HepG2 (cell line): ENCODE measurements around the gene GINS3. TPM values are rescaled to one million over a fixed set of nuclear protein-coding genes. Genes with fewer than 3 reads are reported as not detected.

Source experiments
- ATAC-seq: fragments of 200-7000 bp; cut with Tn5 transposase; 3 replicates; pipeline ENCODE4 v1.9.1; 2020; ENCODE audit warnings: mild to moderate bottlenecking, moderate library complexity
- BruUV-seq: library from RNA; stranded (reverse); fragments of 400-500 nt; replicated peaks from 2 replicates; lab custom pipeline; 2021; lab: Mats Ljungman, UMichigan
- CTCF ChIA-PET: fragments of 300-600 bp; formaldehyde crosslinking; extraction: SDS; loops from one replicate; lab custom pipeline; 2021; ENCODE audit warnings: low total read pairs, inconsistent platforms, low intra/inter-chr PET ratio; lab: Yijun Ruan, JAX
- POLR2A ChIA-PET: fragments of 350-600 bp; sonication (Branson Sonifier 250); formaldehyde crosslinking; loops from one replicate; lab custom pipeline; 2020; ENCODE audit warnings: antibody characterized with exemption, inconsistent platforms; lab: Yijun Ruan, JAX
- DNase-seq: peaks from one replicate; pipeline ENCODE4 v3.0.0-alpha.2; 2015; ENCODE audit warnings: low spot score
- FAIRE-seq: peaks from 3 replicates; lab custom pipeline; 2011; peaks lifted over from hg19 to GRCh38; lab: Jason Lieb, UNC
- H2AFZ ChIP-seq: one replicate; pipeline ENCODE4 v1.6.1; 2011; ENCODE audit warnings: low read length, inconsistent platforms
- H3K27ac ChIP-seq: fragments of 300-600 bp; 3 replicates; pipeline ENCODE4 v1.8.0; 2011; ENCODE audit warnings: mixed run types, mild to moderate bottlenecking, mixed read lengths, low read length, inconsistent platforms; ENCODE audit not compliant: insufficient read depth; ENCODE audit errors: extremely low read length
- H3K27me3 ChIP-seq, 2 experiments: fragments of 200-600 bp in 1 of 2; 2 replicates in 1 of 2; 3 replicates in 1 of 2; pipeline versions ENCODE4 v1.6.0 to v1.8.0; 2011; ENCODE audit warnings: low read length in 2 of 2, mild to moderate bottlenecking in 2 of 2, moderate library complexity in 2 of 2, inconsistent platforms in 1 of 2; ENCODE audit not compliant: insufficient read depth in 2 of 2, control insufficient read depth in 1 of 2
- H3K36me3 ChIP-seq, 2 experiments: fragments of 200-600 bp in 1 of 2; replicated peaks in 1 of 2; 2 replicates in 1 of 2; 3 replicates in 1 of 2; pipeline versions ENCODE4 v1.5.1 to v1.8.0; 2011; ENCODE audit warnings: low read length in 2 of 2, inconsistent platforms in 1 of 2; ENCODE audit not compliant: insufficient read depth in 2 of 2, control insufficient read depth in 1 of 2
- H3K4me1 ChIP-seq: 2 replicates; pipeline ENCODE4 v1.5.1; 2012; ENCODE audit warnings: low read length, inconsistent platforms; ENCODE audit not compliant: insufficient read depth
- H3K4me2 ChIP-seq: 2 replicates; pipeline ENCODE4 v1.6.0; 2011; ENCODE audit warnings: low read depth, low read length, inconsistent platforms
- H3K4me3 ChIP-seq, 3 experiments: fragments of 200-600 bp in 1 of 3; sonication (generic), shearing (Covaris generic) in 1 of 3; replicated peaks in 1 of 3; 2 replicates each; pipeline ENCODE4 v1.5.1; 2011 to 2016; ENCODE audit warnings: low read length in 3 of 3, inconsistent platforms in 2 of 3, low read depth in 2 of 3, mild to moderate bottlenecking in 2 of 3, control low read depth in 1 of 3, mixed read lengths in 1 of 3; ENCODE audit not compliant: insufficient read depth in 1 of 3
- H3K79me2 ChIP-seq: one replicate; pipeline ENCODE4 v1.6.1; 2011; ENCODE audit warnings: low read length, inconsistent platforms; ENCODE audit not compliant: insufficient read depth
- H3K9ac ChIP-seq: 2 replicates; pipeline ENCODE4 v1.6.0; 2011; ENCODE audit warnings: mild to moderate bottlenecking, low read depth, low read length, inconsistent platforms; ENCODE audit not compliant: insufficient read depth
- H3K9me3 ChIP-seq: 2 replicates; pipeline ENCODE4 v1.5.1; 2012; ENCODE audit warnings: mild to moderate bottlenecking, low read length
- H4K20me1 ChIP-seq: 2 replicates; pipeline ENCODE4 v1.6.0; 2011; ENCODE audit warnings: inconsistent platforms, mild to moderate bottlenecking, low read length, moderate library complexity; ENCODE audit not compliant: insufficient read depth
- BRCA1 ChIP-seq: sonication (generic); formaldehyde crosslinking; IDR thresholded peaks from 2 replicates; pipeline ENCODE4 v1.4.0; 2020; ENCODE audit warnings: missing genetic modification reagents
- CBX5 ChIP-seq: sonication (generic); formaldehyde crosslinking; IDR thresholded peaks from 2 replicates; pipeline ENCODE4 v1.4.0; 2020; ENCODE audit warnings: missing genetic modification reagents, borderline replicate concordance
- ETS1 ChIP-seq: sonication (generic); formaldehyde crosslinking; IDR thresholded peaks from 2 replicates; pipeline ENCODE4 v1.4.0; 2020; ENCODE audit warnings: missing genetic modification reagents
- ETV5 ChIP-seq: IDR thresholded peaks from 2 replicates; pipeline ENCODE4 v1.6.1; 2018; ENCODE audit warnings: missing biosample characterization, missing genetic modification reagents, inconsistent platforms, borderline replicate concordance
- KMT2B ChIP-seq: IDR thresholded peaks from 2 replicates; pipeline ENCODE4 v1.6.1; 2016; ENCODE audit warnings: missing genetic modification reagents, missing compliant biosample characterization
- MED13 ChIP-seq: sonication (generic); formaldehyde crosslinking; IDR thresholded peaks from 2 replicates; pipeline ENCODE4 v1.5.0; 2020; ENCODE audit warnings: missing genetic modification reagents
- MLLT10 ChIP-seq: sonication (generic); formaldehyde crosslinking; IDR thresholded peaks from 2 replicates; pipeline ENCODE4 v1.4.0; 2020; ENCODE audit warnings: missing genetic modification reagents
- THYN1 ChIP-seq: sonication (generic); formaldehyde crosslinking; IDR thresholded peaks from 2 replicates; pipeline ENCODE4 v1.8.1; 2023; ENCODE audit warnings: low read depth, mild to moderate bottlenecking, moderate library complexity, missing genetic modification reagents, borderline replicate concordance
- ZNF225 ChIP-seq: sonication (generic); formaldehyde crosslinking; IDR thresholded peaks from 2 replicates; pipeline ENCODE4 v1.4.0; 2020; ENCODE audit warnings: mild to moderate bottlenecking, missing genetic modification reagents
- ZNF44 ChIP-seq: sonication (generic); formaldehyde crosslinking; IDR thresholded peaks from 2 replicates; pipeline ENCODE4 v1.5.1; 2020; ENCODE audit warnings: mild to moderate bottlenecking, missing genetic modification reagents
- ZNF747 ChIP-seq: sonication (generic); formaldehyde crosslinking; IDR thresholded peaks from 2 replicates; pipeline ENCODE4 v1.8.1; 2023; ENCODE audit warnings: missing genetic modification reagents, mild to moderate bottlenecking, borderline replicate concordance
- ZNF766 ChIP-seq: sonication (generic); formaldehyde crosslinking; IDR thresholded peaks from 2 replicates; pipeline ENCODE4 v1.5.0; 2020; ENCODE audit warnings: missing genetic modification reagents, borderline replicate concordance
- WGBS: methylation state at CpG from one replicate; pipeline ENCODE4 v1.1.6; 2017; ENCODE audit warnings: low lambda C conversion rate; 5-methylcytosine and 5-hydroxymethylcytosine counted together
- in situ Hi-C: cut with HindIII; loops from 2 replicates; pipeline ENCODE4 v1.10.0; 2017; ENCODE audit warnings: low pct_unique_long_range_greater_than_20kb; ENCODE audit not compliant: extremely low pct_ligation_motif_present
- intact Hi-C: fragments of 100-400 bp; cut with micrococcal nuclease; formaldehyde crosslinking; loops from one replicate; pipeline ENCODE4 v1.10.0; 2022; ENCODE audit not compliant: unreplicated experiment
- polyA plus RNA-seq, 8 experiments: library from polyadenylated mRNA; depleted of rRNA in 3 of 8; stranded (reverse) in 7 of 8; unstranded in 1 of 8; fragments of >200 nt; fragmentation: Illumina TruSeq in 4 of 8; extraction: Trizol in 4 of 8; gene quantifications; 2 replicates each; pipeline versions ENCODE4 v1.2.1 to v1.2.3, GENCODE V29; 2011 to 2016; ENCODE audit warnings: low read depth in 4 of 8, missing spikeins in 1 of 8, mixed read lengths in 1 of 8; ENCODE audit not compliant: insufficient read depth in 1 of 8
- total RNA-seq, 5 experiments: library from RNA; depleted of rRNA; stranded (reverse); fragments of >200 nt; fragmentation: Illumina TruSeq; extraction: Trizol; gene quantifications; 2 replicates each; pipeline ENCODE4 v1.2.3, GENCODE V29; 2016; ENCODE audit warnings: low read depth in 1 of 5
- TF ChIP-seq, protein P1 (sequence below): sonication (generic); formaldehyde crosslinking; IDR thresholded peaks from 2 replicates; pipeline ENCODE4 v1.5.0; 2020; ENCODE audit warnings: mild to moderate bottlenecking, missing genetic modification reagents, moderate library complexity
- TF ChIP-seq, protein P2 (sequence below): sonication (generic); formaldehyde crosslinking; IDR thresholded peaks from 2 replicates; pipeline ENCODE4 v1.8.0; 2022; ENCODE audit warnings: mild to moderate bottlenecking, missing genetic modification reagents; ENCODE audit not compliant: insufficient replicate concordance

Gene GINS3
- total and polyA plus RNA-seq, 2 of the 13 experiments (the other 11 are each of a cell fraction or from before 2014, with no cell fraction given): 6.5 to 19.3 TPM

DNA sequence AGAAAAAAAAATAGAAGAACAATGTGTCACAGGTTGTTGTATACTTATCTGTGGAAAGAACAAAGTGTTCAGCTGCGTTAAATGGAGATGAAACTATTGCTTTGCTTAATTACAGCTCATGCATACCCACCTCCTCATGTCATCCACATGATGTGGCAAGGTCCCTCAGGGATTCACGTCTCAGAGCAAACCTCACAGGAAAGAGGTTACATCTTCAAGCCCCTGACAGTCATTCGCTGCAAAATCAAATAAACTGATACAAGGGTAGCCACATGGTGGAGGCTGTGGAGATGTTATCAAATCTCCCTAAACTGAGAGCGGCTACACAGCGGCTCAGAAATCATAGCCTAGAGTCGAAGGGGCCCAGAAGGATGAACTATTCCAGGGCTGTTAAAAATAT lies 21.1 kb downstream of the GINS3 start:
- FAIRE-seq (no peak), DNase-seq (no peak), ATAC-seq (no peak)
- POLR2A ChIA-PET: no interaction called here
- no peak overlapping the region for H2AFZ ChIP-seq
- TF ChIP-seq, protein P1, sequence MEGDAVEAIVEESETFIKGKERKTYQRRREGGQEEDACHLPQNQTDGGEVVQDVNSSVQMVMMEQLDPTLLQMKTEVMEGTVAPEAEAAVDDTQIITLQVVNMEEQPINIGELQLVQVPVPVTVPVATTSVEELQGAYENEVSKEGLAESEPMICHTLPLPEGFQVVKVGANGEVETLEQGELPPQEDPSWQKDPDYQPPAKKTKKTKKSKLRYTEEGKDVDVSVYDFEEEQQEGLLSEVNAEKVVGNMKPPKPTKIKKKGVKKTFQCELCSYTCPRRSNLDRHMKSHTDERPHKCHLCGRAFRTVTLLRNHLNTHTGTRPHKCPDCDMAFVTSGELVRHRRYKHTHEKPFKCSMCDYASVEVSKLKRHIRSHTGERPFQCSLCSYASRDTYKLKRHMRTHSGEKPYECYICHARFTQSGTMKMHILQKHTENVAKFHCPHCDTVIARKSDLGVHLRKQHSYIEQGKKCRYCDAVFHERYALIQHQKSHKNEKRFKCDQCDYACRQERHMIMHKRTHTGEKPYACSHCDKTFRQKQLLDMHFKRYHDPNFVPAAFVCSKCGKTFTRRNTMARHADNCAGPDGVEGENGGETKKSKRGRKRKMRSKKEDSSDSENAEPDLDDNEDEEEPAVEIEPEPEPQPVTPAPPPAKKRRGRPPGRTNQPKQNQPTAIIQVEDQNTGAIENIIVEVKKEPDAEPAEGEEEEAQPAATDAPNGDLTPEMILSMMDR (CRISPR knock-in tag): no peak
- TF ChIP-seq ZNF44 (CRISPR knock-in tag) (no peak), ZNF747 (no peak), ETV5 (CRISPR knock-in tag) (no peak), MED13 (no peak), CBX5 (CRISPR knock-in tag) (no peak), MLLT10 (CRISPR knock-in tag) (no peak), ZNF225 (CRISPR knock-in tag) (no peak), BRCA1 (CRISPR knock-in tag) (no peak), ETS1 (CRISPR knock-in tag) (no peak), ZNF766 (no peak), KMT2B (CRISPR knock-in tag) (no peak), THYN1 (no peak)
- TF ChIP-seq, protein P2, sequence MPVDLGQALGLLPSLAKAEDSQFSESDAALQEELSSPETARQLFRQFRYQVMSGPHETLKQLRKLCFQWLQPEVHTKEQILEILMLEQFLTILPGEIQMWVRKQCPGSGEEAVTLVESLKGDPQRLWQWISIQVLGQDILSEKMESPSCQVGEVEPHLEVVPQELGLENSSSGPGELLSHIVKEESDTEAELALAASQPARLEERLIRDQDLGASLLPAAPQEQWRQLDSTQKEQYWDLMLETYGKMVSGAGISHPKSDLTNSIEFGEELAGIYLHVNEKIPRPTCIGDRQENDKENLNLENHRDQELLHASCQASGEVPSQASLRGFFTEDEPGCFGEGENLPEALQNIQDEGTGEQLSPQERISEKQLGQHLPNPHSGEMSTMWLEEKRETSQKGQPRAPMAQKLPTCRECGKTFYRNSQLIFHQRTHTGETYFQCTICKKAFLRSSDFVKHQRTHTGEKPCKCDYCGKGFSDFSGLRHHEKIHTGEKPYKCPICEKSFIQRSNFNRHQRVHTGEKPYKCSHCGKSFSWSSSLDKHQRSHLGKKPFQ: no peak
- no TSS peak for BruUV-seq
- CTCF ChIA-PET: no interaction called here
- H3K4me1 ChIP-seq: no peaks in the 10 kb centered on the region
- no peak overlapping the region for H3K27ac ChIP-seq
- in situ Hi-C loops (no loop called here), intact Hi-C loops (no loop called here)
- no peaks in the 10 kb centered on the region for H3K79me2 ChIP-seq
- H4K20me1 ChIP-seq: no peaks in the 10 kb centered on the region
- no peak overlapping the region for H3K4me3 ChIP-seq
- no peak overlapping the region for H3K9ac ChIP-seq
- H3K36me3 ChIP-seq: no peaks in the 10 kb centered on the region
- no peak overlapping the region for H3K4me2 ChIP-seq
- WGBS: 69% methylated on average over 6 of the region's 6 CpGs
- H3K9me3 ChIP-seq: no peaks in the 10 kb centered on the region
- H3K27me3 ChIP-seq: no peaks in the 10 kb centered on the region
